Endothelial cell (in vitro differentiated cells): Measurements from ENCODE around the gene GPALPP1. TPM values are rescaled to one million over a fixed set of nuclear protein-coding genes. Genes with fewer than 3 reads are reported as not detected.

Experiments
- DNase-seq: peaks from one replicate; pipeline ENCODE4 v3.0.0; 2021; ENCODE audit warnings: low spot score
- H3K27ac Mint-ChIP-seq: one replicate; pipeline ENCODE4 v1.8.0; 2021; ENCODE audit warnings: mixed read lengths, inconsistent platforms; ENCODE audit not compliant: unreplicated experiment
- H3K27me3 Mint-ChIP-seq: one replicate; pipeline ENCODE4 v1.8.0; 2021; ENCODE audit warnings: mild to moderate bottlenecking, moderate library complexity, mixed read lengths, inconsistent platforms; ENCODE audit not compliant: unreplicated experiment
- H3K36me3 Mint-ChIP-seq: one replicate; pipeline ENCODE4 v1.8.0; 2021; ENCODE audit warnings: mild to moderate bottlenecking, low read depth, mixed read lengths, inconsistent platforms; ENCODE audit not compliant: unreplicated experiment
- H3K4me1 Mint-ChIP-seq: one replicate; pipeline ENCODE4 v1.8.0; 2021; ENCODE audit warnings: mild to moderate bottlenecking, mixed read lengths, inconsistent platforms; ENCODE audit not compliant: unreplicated experiment
- H3K4me3 Mint-ChIP-seq: one replicate; pipeline ENCODE4 v1.8.0; 2021; ENCODE audit warnings: mild to moderate bottlenecking, mixed read lengths, inconsistent platforms; ENCODE audit not compliant: unreplicated experiment
- H3K9me3 Mint-ChIP-seq: one replicate; pipeline ENCODE4 v1.8.0; 2021; ENCODE audit warnings: mixed read lengths, inconsistent platforms; ENCODE audit not compliant: unreplicated experiment
- CTCF ChIP-seq: fragments of 200-600 bp; sonication (generic); IDR thresholded peaks from one replicate; pipeline ENCODE4 v1.5.0; 2021; ENCODE audit warnings: antibody characterized with exemption; ENCODE audit not compliant: unreplicated experiment
- total RNA-seq: library from RNA; stranded (reverse); fragmentation: NEBNext Ultra II Directional; extraction: Animal tissue kit (Norgen Biotek cat#: 25700); gene quantifications from one replicate; pipeline ENCODE4 v1.2.1, GENCODE V29; 2021; ENCODE audit not compliant: unreplicated experiment

Gene GPALPP1
- total RNA-seq, 1 donor from 2014 or later: 26.1 TPM

GRCh38 chr13:45047394-45048310 is 58.3 kb downstream of the GPALPP1 start:
- H3K4me3 Mint-ChIP-seq: peak overlapping the region; percentile 85
- H3K27me3 Mint-ChIP-seq: peaks cover 4% of the 10 kb centered on the region
- DNase-seq: peak; percentile 77
- peaks cover 3% of the 10 kb centered on the region for H3K36me3 Mint-ChIP-seq
- peak; percentile 51 for TF ChIP-seq CTCF
- peaks cover 5% of the 10 kb centered on the region for H3K4me1 Mint-ChIP-seq
- H3K27ac Mint-ChIP-seq: no peak overlapping the region
- H3K9me3 Mint-ChIP-seq: no peaks in the 10 kb centered on the region

- TF ChIP-seq CTCF: no peak
- no peaks in the 10 kb centered on the region for H3K9me3 Mint-ChIP-seq
- H3K4me1 Mint-ChIP-seq: peaks cover 5% of the 10 kb centered on the region
- peaks cover 3% of the 10 kb centered on the region for H3K36me3 Mint-ChIP-seq
- H3K27ac Mint-ChIP-seq: no peak overlapping the region
- H3K4me3 Mint-ChIP-seq: no peak overlapping the region
- H3K27me3 Mint-ChIP-seq: peaks cover 4% of the 10 kb centered on the region
- no peak for DNase-seq
These were observed 59.6 kb downstream of the GPALPP1 start for GRCh38 chr13:45048890-45049407.

- Mint-ChIP-seq H3K4me1 (peaks cover 5% of the 10 kb centered on the region), H3K4me3 (no peak overlapping the region), H3K9me3 (no peaks in the 10 kb centered on the region), H3K27ac (no peak overlapping the region), H3K27me3 (peaks cover 2% of the 10 kb centered on the region), H3K36me3 (peaks cover 3% of the 10 kb centered on the region)
- TF ChIP-seq CTCF: no peak
- DNase-seq: no peak
These were observed 60.1 kb downstream of the GPALPP1 start for GRCh38 chr13:45049478-45049877.

- no peak for DNase-seq
- Mint-ChIP-seq H3K4me3 (no peak overlapping the region), H3K9me3 (no peaks in the 10 kb centered on the region), H3K27me3 (peaks cover 2% of the 10 kb centered on the region), H3K27ac (no peak overlapping the region), H3K4me1 (peaks cover 5% of the 10 kb centered on the region), H3K36me3 (peaks cover 3% of the 10 kb centered on the region)
- TF ChIP-seq CTCF: no peak
These were observed 62.0 kb downstream of the GPALPP1 start for GRCh38 chr13:45051315-45051714.
